HepG2 (cell line): ENCODE data around the gene MARF1. TPM values are rescaled to one million over a fixed set of nuclear protein-coding genes. Genes with fewer than 3 reads are reported as not detected.

Source experiments
- FOSL1 ChIP-seq: sonication (generic); formaldehyde crosslinking; IDR thresholded peaks from 2 replicates; pipeline ENCODE4 v1.9.0; 2021; ENCODE audit warnings: missing genetic modification reagents, borderline replicate concordance
- FOSL2 ChIP-seq: sonication (generic); formaldehyde crosslinking; IDR thresholded peaks from 2 replicates; pipeline ENCODE4 v1.4.0; 2020; ENCODE audit warnings: missing genetic modification reagents
- FOXP1 ChIP-seq, 2 experiments: fragments of 450-650 bp in 1 of 2; IDR thresholded peaks; 2 replicates each; pipeline ENCODE4 v1.6.1; 2017 to 2018; ENCODE audit warnings: antibody characterized with exemption in 1 of 2
- NFIB ChIP-seq: sonication (generic); formaldehyde crosslinking; IDR thresholded peaks from 2 replicates; pipeline ENCODE4 v1.9.0; 2021; ENCODE audit warnings: missing genetic modification reagents, mild to moderate bottlenecking, borderline replicate concordance
- NFYB ChIP-seq: sonication (generic); formaldehyde crosslinking; IDR thresholded peaks from 2 replicates; pipeline ENCODE4 v1.4.0; 2020; ENCODE audit warnings: missing genetic modification reagents
- REXO4 ChIP-seq: sonication (generic); formaldehyde crosslinking; IDR thresholded peaks from 2 replicates; pipeline ENCODE4 v1.8.0; 2022; ENCODE audit warnings: missing genetic modification reagents, mild to moderate bottlenecking, borderline replicate concordance
- STAG1 ChIP-seq: sonication (generic); formaldehyde crosslinking; IDR thresholded peaks from 2 replicates; pipeline ENCODE4 v1.4.0; 2020; ENCODE audit warnings: missing genetic modification reagents
- THYN1 ChIP-seq: sonication (generic); formaldehyde crosslinking; IDR thresholded peaks from 2 replicates; pipeline ENCODE4 v1.8.1; 2023; ENCODE audit warnings: low read depth, mild to moderate bottlenecking, moderate library complexity, missing genetic modification reagents, borderline replicate concordance
- ZFP1 ChIP-seq: IDR thresholded peaks from 2 replicates; pipeline ENCODE4 v1.6.1; 2016
- ZNF274 ChIP-seq: sonication (generic); formaldehyde crosslinking; IDR thresholded peaks from 2 replicates; pipeline ENCODE4 v1.5.1; 2020; ENCODE audit warnings: mild to moderate bottlenecking, missing genetic modification reagents
- ZNF326 ChIP-seq: sonication (generic); formaldehyde crosslinking; IDR thresholded peaks from 2 replicates; pipeline ENCODE4 v1.4.0; 2020; ENCODE audit warnings: missing genetic modification reagents, borderline replicate concordance
- ZNF367 ChIP-seq: sonication (generic); formaldehyde crosslinking; IDR thresholded peaks from 2 replicates; pipeline ENCODE4 v1.4.0; 2020; ENCODE audit warnings: missing genetic modification reagents, borderline replicate concordance
- ZNF530 ChIP-seq: sonication (generic); formaldehyde crosslinking; IDR thresholded peaks from 2 replicates; pipeline ENCODE4 v1.5.0; 2020; ENCODE audit warnings: low read depth, mild to moderate bottlenecking, missing genetic modification reagents
- ZNF570 ChIP-seq: sonication (generic); formaldehyde crosslinking; IDR thresholded peaks from 2 replicates; pipeline ENCODE4 v1.4.0; 2020; ENCODE audit warnings: mild to moderate bottlenecking, missing genetic modification reagents, borderline replicate concordance
- ZNF746 ChIP-seq: sonication (generic); formaldehyde crosslinking; IDR thresholded peaks from 2 replicates; pipeline ENCODE4 v1.8.0; 2022; ENCODE audit warnings: mild to moderate bottlenecking, missing genetic modification reagents
- polyA plus RNA-seq, 8 experiments: library from polyadenylated mRNA; depleted of rRNA in 3 of 8; stranded (reverse) in 7 of 8; unstranded in 1 of 8; fragments of >200 nt; fragmentation: Illumina TruSeq in 4 of 8; extraction: Trizol in 4 of 8; gene quantifications; 2 replicates each; pipeline versions ENCODE4 v1.2.1 to v1.2.3, GENCODE V29; 2011 to 2016; ENCODE audit warnings: low read depth in 4 of 8, missing spikeins in 1 of 8, mixed read lengths in 1 of 8; ENCODE audit not compliant: insufficient read depth in 1 of 8
- total RNA-seq, 5 experiments: library from RNA; depleted of rRNA; stranded (reverse); fragments of >200 nt; fragmentation: Illumina TruSeq; extraction: Trizol; gene quantifications; 2 replicates each; pipeline ENCODE4 v1.2.3, GENCODE V29; 2016; ENCODE audit warnings: low read depth in 1 of 5
- TF ChIP-seq, protein P1 (sequence below): IDR thresholded peaks from 2 replicates; pipeline ENCODE4 v1.6.1; 2016; ENCODE audit warnings: missing genetic modification reagents, missing compliant biosample characterization
- TF ChIP-seq, protein P2 (sequence below): sonication (generic); formaldehyde crosslinking; IDR thresholded peaks from 2 replicates; pipeline ENCODE4 v1.5.1; 2020; ENCODE audit warnings: missing genetic modification reagents, mild to moderate bottlenecking, borderline replicate concordance
- TF ChIP-seq, protein P3 (sequence below): sonication (generic); formaldehyde crosslinking; IDR thresholded peaks from 2 replicates; pipeline ENCODE4 v1.5.0; 2020; ENCODE audit warnings: missing genetic modification reagents
- TF ChIP-seq, protein P4 (sequence below): IDR thresholded peaks from 2 replicates; pipeline ENCODE4 v1.4.0; 2020; ENCODE audit warnings: mild to moderate bottlenecking, missing genetic modification reagents
- TF ChIP-seq, protein P5 (sequence below): sonication (generic); formaldehyde crosslinking; conservative IDR thresholded peaks from 2 replicates; pipeline ENCODE4 v1.8.1; 2023; ENCODE audit warnings: missing genetic modification reagents

MARF1 gene
- total and polyA plus RNA-seq, 2 of the 13 experiments (the other 11 are each of a cell fraction or from before 2014, with no cell fraction given), result 8.7 to 20.7 TPM

DNA sequence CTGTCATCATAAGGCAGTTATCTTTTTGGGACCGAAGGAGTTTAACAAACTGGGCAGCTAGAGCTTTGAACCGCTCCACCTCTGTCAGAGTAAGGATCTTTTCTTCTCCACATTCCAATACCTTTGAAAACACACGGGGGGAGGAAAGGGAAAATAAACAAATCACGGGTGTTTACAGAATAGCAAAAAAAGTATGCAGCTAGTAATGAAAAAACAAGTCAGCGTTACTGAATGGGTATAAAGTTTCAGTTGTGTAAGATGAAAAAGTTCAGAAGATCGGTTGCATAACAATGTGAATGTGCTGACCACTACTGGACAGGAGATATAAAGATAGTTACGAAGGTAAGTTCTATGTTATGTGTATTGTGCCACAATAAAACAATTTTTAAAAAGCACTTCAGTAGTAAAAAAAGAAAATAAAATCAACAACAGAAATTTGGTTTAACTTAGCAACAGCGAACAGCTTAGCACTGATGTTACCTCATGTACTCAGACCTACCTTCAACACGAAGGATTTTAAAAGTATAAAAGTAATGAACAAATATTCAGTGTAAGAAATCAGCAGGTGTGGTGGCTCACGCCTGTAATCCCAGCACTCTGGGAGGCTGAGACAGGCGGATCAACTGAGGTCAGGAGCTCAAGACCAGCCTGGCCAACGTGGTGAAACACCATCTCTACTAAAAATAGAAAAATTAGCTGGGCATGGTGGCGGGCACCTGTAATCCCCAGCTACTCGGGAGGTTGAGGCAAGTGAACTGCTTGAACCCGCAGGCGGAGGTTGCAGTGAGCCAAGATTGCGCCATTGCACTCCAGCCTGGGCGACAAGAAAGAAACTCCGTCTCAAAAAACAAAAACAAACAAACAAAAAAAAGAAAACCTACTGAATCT, 34.3 kb downstream of the MARF1 start (continued):
- no peak for TF ChIP-seq ZNF367 (CRISPR knock-in tag)
- TF ChIP-seq, protein P1, sequence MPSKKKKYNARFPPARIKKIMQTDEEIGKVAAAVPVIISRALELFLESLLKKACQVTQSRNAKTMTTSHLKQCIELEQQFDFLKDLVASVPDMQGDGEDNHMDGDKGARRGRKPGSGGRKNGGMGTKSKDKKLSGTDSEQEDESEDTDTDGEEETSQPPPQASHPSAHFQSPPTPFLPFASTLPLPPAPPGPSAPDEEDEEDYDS (CRISPR knock-in tag), result no peak; the same call in 1 of the 2 replicates
- TF ChIP-seq ZNF746 (CRISPR knock-in tag), result no peak
- no peak for TF ChIP-seq ZNF274
- peak; percentile 55 for TF ChIP-seq STAG1
- TF ChIP-seq, protein P2, sequence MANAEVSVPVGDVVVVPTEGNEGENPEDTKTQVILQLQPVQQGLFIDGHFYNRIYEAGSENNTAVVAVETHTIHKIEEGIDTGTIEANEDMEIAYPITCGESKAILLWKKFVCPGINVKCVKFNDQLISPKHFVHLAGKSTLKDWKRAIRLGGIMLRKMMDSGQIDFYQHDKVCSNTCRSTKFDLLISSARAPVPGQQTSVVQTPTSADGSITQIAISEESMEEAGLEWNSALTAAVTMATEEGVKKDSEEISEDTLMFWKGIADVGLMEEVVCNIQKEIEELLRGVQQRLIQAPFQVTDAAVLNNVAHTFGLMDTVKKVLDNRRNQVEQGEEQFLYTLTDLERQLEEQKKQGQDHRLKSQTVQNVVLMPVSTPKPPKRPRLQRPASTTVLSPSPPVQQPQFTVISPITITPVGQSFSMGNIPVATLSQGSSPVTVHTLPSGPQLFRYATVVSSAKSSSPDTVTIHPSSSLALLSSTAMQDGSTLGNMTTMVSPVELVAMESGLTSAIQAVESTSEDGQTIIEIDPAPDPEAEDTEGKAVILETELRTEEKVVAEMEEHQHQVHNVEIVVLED (CRISPR knock-in tag), result no peak; the same call in 1 of the 2 replicates
- peak; percentile 80; the same call in 1 of the 2 replicates for TF ChIP-seq ZFP1 (CRISPR knock-in tag)
- no peak for TF ChIP-seq NFYB (CRISPR knock-in tag)
- TF ChIP-seq, protein P3, sequence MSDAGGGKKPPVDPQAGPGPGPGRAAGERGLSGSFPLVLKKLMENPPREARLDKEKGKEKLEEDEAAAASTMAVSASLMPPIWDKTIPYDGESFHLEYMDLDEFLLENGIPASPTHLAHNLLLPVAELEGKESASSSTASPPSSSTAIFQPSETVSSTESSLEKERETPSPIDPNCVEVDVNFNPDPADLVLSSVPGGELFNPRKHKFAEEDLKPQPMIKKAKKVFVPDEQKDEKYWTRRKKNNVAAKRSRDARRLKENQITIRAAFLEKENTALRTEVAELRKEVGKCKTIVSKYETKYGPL (CRISPR knock-in tag), result peak; percentile 100
- TF ChIP-seq ZNF530 (CRISPR knock-in tag), result no peak
- TF ChIP-seq REXO4 (CRISPR knock-in tag), result no peak
- TF ChIP-seq, protein P4, sequence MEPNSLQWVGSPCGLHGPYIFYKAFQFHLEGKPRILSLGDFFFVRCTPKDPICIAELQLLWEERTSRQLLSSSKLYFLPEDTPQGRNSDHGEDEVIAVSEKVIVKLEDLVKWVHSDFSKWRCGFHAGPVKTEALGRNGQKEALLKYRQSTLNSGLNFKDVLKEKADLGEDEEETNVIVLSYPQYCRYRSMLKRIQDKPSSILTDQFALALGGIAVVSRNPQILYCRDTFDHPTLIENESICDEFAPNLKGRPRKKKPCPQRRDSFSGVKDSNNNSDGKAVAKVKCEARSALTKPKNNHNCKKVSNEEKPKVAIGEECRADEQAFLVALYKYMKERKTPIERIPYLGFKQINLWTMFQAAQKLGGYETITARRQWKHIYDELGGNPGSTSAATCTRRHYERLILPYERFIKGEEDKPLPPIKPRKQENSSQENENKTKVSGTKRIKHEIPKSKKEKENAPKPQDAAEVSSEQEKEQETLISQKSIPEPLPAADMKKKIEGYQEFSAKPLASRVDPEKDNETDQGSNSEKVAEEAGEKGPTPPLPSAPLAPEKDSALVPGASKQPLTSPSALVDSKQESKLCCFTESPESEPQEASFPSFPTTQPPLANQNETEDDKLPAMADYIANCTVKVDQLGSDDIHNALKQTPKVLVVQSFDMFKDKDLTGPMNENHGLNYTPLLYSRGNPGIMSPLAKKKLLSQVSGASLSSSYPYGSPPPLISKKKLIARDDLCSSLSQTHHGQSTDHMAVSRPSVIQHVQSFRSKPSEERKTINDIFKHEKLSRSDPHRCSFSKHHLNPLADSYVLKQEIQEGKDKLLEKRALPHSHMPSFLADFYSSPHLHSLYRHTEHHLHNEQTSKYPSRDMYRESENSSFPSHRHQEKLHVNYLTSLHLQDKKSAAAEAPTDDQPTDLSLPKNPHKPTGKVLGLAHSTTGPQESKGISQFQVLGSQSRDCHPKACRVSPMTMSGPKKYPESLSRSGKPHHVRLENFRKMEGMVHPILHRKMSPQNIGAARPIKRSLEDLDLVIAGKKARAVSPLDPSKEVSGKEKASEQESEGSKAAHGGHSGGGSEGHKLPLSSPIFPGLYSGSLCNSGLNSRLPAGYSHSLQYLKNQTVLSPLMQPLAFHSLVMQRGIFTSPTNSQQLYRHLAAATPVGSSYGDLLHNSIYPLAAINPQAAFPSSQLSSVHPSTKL (CRISPR knock-in tag), result peak; percentile 97
- TF ChIP-seq FOSL2 (CRISPR knock-in tag), result peak; percentile 47
- TF ChIP-seq FOXP1 (IDR thresholded peaks at IDR 0.05), result peak; percentile 99
- peak; percentile 100 for TF ChIP-seq FOXP1 (CRISPR knock-in tag; IDR thresholded peaks at IDR 0.05)
- TF ChIP-seq, protein P5, sequence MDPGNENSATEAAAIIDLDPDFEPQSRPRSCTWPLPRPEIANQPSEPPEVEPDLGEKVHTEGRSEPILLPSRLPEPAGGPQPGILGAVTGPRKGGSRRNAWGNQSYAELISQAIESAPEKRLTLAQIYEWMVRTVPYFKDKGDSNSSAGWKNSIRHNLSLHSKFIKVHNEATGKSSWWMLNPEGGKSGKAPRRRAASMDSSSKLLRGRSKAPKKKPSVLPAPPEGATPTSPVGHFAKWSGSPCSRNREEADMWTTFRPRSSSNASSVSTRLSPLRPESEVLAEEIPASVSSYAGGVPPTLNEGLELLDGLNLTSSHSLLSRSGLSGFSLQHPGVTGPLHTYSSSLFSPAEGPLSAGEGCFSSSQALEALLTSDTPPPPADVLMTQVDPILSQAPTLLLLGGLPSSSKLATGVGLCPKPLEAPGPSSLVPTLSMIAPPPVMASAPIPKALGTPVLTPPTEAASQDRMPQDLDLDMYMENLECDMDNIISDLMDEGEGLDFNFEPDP, result no peak
- TF ChIP-seq ZNF326 (CRISPR knock-in tag), result no peak
- TF ChIP-seq THYN1 (CRISPR knock-in tag), result no peak
- TF ChIP-seq NFIB (CRISPR knock-in tag), result no peak
- no peak for TF ChIP-seq ZNF570
- TF ChIP-seq FOSL1 (CRISPR knock-in tag), result no peak
